Fibroblast of lung (primary cell): Measurements from ENCODE around the gene ARHGAP28. TPM values are rescaled to one million over a fixed set of nuclear protein-coding genes. Genes with fewer than 3 reads are reported as not detected.

ENCODE experiments used
- DNase-seq, 2 donors: peaks; one replicate each; pipeline versions ENCODE4 v3.0.0 to v3.0.0-alpha.2; 2010; ENCODE audit warnings: low read depth in 2 of 2
- H2AFZ ChIP-seq: 2 replicates; pipeline ENCODE4 v1.5.1; 2012; ENCODE audit warnings: low read length, control low read depth, inconsistent platforms
- H3K27ac ChIP-seq: 2 replicates; pipeline ENCODE4 v1.5.1; 2011; ENCODE audit warnings: low read length, control low read depth; ENCODE audit not compliant: insufficient read depth
- H3K27me3 ChIP-seq: 2 replicates; pipeline ENCODE4 v1.5.1; 2011; ENCODE audit warnings: mild to moderate bottlenecking, low read length; ENCODE audit not compliant: control insufficient read depth, insufficient read depth
- H3K36me3 ChIP-seq: 2 replicates; pipeline ENCODE4 v1.5.1; 2011; ENCODE audit warnings: low read length; ENCODE audit not compliant: control insufficient read depth, insufficient read depth
- H3K4me1 ChIP-seq: 2 replicates; pipeline ENCODE4 v1.5.1; 2011; ENCODE audit warnings: low read length; ENCODE audit not compliant: control insufficient read depth, insufficient read depth; ENCODE audit errors: extremely low read depth
- H3K4me2 ChIP-seq: 2 replicates; pipeline ENCODE4 v1.5.1; 2011; ENCODE audit warnings: low read length, control low read depth; ENCODE audit not compliant: insufficient read depth; ENCODE audit errors: extremely low read depth
- H3K4me3 ChIP-seq, 4 experiments: fragments of 200-600 bp in 1 of 4; sonication (generic) in 1 of 4; replicated peaks in 1 of 4; 2 replicates each; pipeline ENCODE4 v1.5.1; 2011 to 2016; ENCODE audit warnings: low read length in 4 of 4, low read depth in 3 of 4, mild to moderate bottlenecking in 3 of 4, control low read depth in 2 of 4, inconsistent platforms in 1 of 4, mixed read lengths in 1 of 4; ENCODE audit not compliant: insufficient read depth in 1 of 4; ENCODE audit errors: control extremely low read depth in 1 of 4
- H3K79me2 ChIP-seq: 2 replicates; pipeline ENCODE4 v1.5.1; 2012; ENCODE audit warnings: mild to moderate bottlenecking, low read length, inconsistent platforms; ENCODE audit not compliant: control insufficient read depth, insufficient read depth
- H3K9ac ChIP-seq: 2 replicates; pipeline ENCODE4 v1.5.1; 2011; ENCODE audit warnings: mild to moderate bottlenecking, low read length, control low read depth; ENCODE audit not compliant: insufficient read depth
- H3K9me3 ChIP-seq: 2 replicates; pipeline ENCODE4 v1.5.1; 2012; ENCODE audit warnings: low read depth, low read length; ENCODE audit not compliant: control insufficient read depth, insufficient read depth
- H4K20me1 ChIP-seq: 2 replicates; pipeline ENCODE4 v1.5.1; 2011; ENCODE audit warnings: low read length; ENCODE audit not compliant: control insufficient read depth, insufficient read depth; ENCODE audit errors: extremely low read depth
- EZH2 ChIP-seq: IDR thresholded peaks from 2 replicates; pipeline ENCODE4 v1.5.1; 2012; ENCODE audit warnings: low read length, control low read depth, mild to moderate bottlenecking; ENCODE audit errors: missing control alignments
- polyA plus RNA-seq, 2 donors: library from polyadenylated mRNA; depleted of rRNA in 1 of 2; stranded (reverse) in 1 of 2; unstranded in 1 of 2; fragments of >200 nt; gene quantifications; 2 replicates each; pipeline ENCODE4 v1.2.1, GENCODE V29; 2011 to 2012; ENCODE audit warnings: missing spikeins in 1 of 2
- total RNA-seq: library from RNA; depleted of rRNA; stranded (reverse); fragments of >200 nt; gene quantifications from 2 replicates; pipeline ENCODE4 v1.2.1, GENCODE V29; 2014
- TF ChIP-seq, protein P1 (sequence below), 2 donors: IDR thresholded peaks in 1 of 2; conservative IDR thresholded peaks in 1 of 2; 1 replicate in 1 of 2; 2 replicates in 1 of 2; pipeline ENCODE4 v1.5.1; 2011 to 2012; ENCODE audit warnings: low read length in 2 of 2, control low read depth in 1 of 2, inconsistent platforms in 1 of 2, low read depth in 1 of 2, mild to moderate bottlenecking in 1 of 2

Gene ARHGAP28
- total and polyA plus RNA-seq, 2 donors (not counting 1 experiment from before 2014, with no cell fraction given), result 3.3 to 35.0 TPM

GRCh38 chr18:6877288-6877687 lies 147.8 kb downstream of the ARHGAP28 start:
- Histone ChIP-seq H3K27me3 (no peaks in the 10 kb centered on the region), H3K79me2 (no peaks in the 10 kb centered on the region), H3K9me3 (no peaks in the 10 kb centered on the region), H3K36me3 (no peaks in the 10 kb centered on the region), H4K20me1 (no peaks in the 10 kb centered on the region), H3K4me3 (no peak overlapping the region), H3K27ac (no peak overlapping the region), H3K4me1 (no peaks in the 10 kb centered on the region), H3K9ac (no peak overlapping the region), H3K4me2 (no peak overlapping the region), H2AFZ (no peak overlapping the region)
- no peak for DNase-seq
- TF ChIP-seq EZH2, result no peak
- TF ChIP-seq, protein P1, sequence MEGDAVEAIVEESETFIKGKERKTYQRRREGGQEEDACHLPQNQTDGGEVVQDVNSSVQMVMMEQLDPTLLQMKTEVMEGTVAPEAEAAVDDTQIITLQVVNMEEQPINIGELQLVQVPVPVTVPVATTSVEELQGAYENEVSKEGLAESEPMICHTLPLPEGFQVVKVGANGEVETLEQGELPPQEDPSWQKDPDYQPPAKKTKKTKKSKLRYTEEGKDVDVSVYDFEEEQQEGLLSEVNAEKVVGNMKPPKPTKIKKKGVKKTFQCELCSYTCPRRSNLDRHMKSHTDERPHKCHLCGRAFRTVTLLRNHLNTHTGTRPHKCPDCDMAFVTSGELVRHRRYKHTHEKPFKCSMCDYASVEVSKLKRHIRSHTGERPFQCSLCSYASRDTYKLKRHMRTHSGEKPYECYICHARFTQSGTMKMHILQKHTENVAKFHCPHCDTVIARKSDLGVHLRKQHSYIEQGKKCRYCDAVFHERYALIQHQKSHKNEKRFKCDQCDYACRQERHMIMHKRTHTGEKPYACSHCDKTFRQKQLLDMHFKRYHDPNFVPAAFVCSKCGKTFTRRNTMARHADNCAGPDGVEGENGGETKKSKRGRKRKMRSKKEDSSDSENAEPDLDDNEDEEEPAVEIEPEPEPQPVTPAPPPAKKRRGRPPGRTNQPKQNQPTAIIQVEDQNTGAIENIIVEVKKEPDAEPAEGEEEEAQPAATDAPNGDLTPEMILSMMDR (conservative IDR thresholded peaks at IDR 0.05 in 1 of 2, IDR thresholded peaks at IDR 0.05 in 1 of 2; ENCODE audit: low read depth in 1 of 2, low read length in 2 of 2), result no peak

- Histone ChIP-seq H3K4me1 (no peaks in the 10 kb centered on the region), H3K4me3 (no peak overlapping the region), H3K9me3 (no peaks in the 10 kb centered on the region), H3K27me3 (no peaks in the 10 kb centered on the region), H2AFZ (no peak overlapping the region), H3K36me3 (no peaks in the 10 kb centered on the region), H3K79me2 (no peaks in the 10 kb centered on the region), H3K27ac (no peak overlapping the region), H3K9ac (no peak overlapping the region), H4K20me1 (no peaks in the 10 kb centered on the region), H3K4me2 (no peak overlapping the region)
- TF ChIP-seq, protein P1 (conservative IDR thresholded peaks at IDR 0.05 in 1 of 2, IDR thresholded peaks at IDR 0.05 in 1 of 2; ENCODE audit: low read depth in 1 of 2, low read length in 2 of 2), result no peak
- TF ChIP-seq EZH2, result no peak
- DNase-seq, result peak in 1 of 2 donors; percentile 22
These were observed 149.2 kb downstream of the ARHGAP28 start for GRCh38 chr18:6878556-6879297.

DNA sequence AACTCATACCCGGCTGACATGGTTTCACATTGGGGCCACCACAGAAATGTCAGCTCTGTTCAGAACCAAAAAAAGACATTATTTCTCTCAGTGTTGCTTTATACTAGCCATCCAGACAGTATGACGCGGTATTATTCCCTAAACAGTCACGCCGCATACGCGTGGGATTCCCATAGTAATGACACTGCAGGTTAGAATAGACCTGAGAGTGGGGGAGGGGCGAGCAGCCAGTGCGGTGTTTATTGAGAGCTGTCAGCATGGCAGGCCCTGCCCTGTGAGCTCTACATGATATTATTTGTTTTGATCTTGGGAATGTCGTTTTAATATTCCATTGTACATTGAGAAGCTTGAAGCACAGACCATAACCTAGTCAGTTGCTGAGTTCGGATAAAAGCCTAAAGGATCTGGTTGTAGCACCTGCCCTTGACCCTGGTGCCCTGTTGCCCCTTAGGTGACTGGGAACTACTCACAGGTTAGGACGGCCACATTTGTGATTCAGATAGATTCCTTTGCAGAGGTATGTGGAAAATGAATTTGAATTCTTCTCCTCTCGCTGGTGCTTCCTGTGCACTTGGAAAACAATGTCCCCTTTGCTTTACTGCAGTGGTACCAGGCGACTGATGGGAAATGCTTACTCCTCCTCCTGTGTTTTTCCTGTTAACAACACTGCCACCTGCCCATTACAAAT lies 150.1 kb downstream of the ARHGAP28 start:
- H3K9me3 ChIP-seq, result no peaks in the 10 kb centered on the region
- no peak for DNase-seq
- H4K20me1 ChIP-seq, result no peaks in the 10 kb centered on the region
- no peaks in the 10 kb centered on the region for H3K4me1 ChIP-seq
- H3K27me3 ChIP-seq, result no peaks in the 10 kb centered on the region
- no peak overlapping the region for H3K27ac ChIP-seq
- H3K4me3 ChIP-seq, result no peak overlapping the region
- H3K79me2 ChIP-seq, result no peaks in the 10 kb centered on the region
- no peaks in the 10 kb centered on the region for H3K36me3 ChIP-seq
- no peak overlapping the region for H2AFZ ChIP-seq
- H3K4me2 ChIP-seq, result no peak overlapping the region
- no peak overlapping the region for H3K9ac ChIP-seq
- TF ChIP-seq EZH2, result no peak
- TF ChIP-seq, protein P1 (conservative IDR thresholded peaks at IDR 0.05 in 1 of 2, IDR thresholded peaks at IDR 0.05 in 1 of 2; ENCODE audit: low read depth in 1 of 2, low read length in 2 of 2), result no peak
